Choroid plexus epithelial cell (primary cell): ENCODE results near the gene SLC16A3.

ENCODE experiments used
- DNase-seq: peaks from one replicate; pipeline ENCODE4 v3.0.0-alpha.2; 2010; ENCODE audit warnings: low read depth
- H3K4me3 ChIP-seq: 2 replicates; pipeline ENCODE4 v1.5.1; 2011; ENCODE audit warnings: low read depth, mild to moderate bottlenecking, control low read depth, low read length, moderate library complexity
- CTCF ChIP-seq: conservative IDR thresholded peaks from 2 replicates; pipeline ENCODE4 v1.5.1; 2011; ENCODE audit warnings: low read depth, mild to moderate bottlenecking, control low read depth, inconsistent platforms, low read length, moderate library complexity

The SLC16A3 gene

GRCh38 chr17:82282239-82283207 is 53.7 kb downstream of the SLC16A3 start:
- no peak for TF ChIP-seq CTCF
- no peak overlapping the region for H3K4me3 ChIP-seq
- no peak for DNase-seq

GRCh38 chr17:82283208-82283749 is 54.4 kb downstream of the SLC16A3 start:
- TF ChIP-seq CTCF: no peak
- peak; percentile 76 for DNase-seq
- no peak overlapping the region for H3K4me3 ChIP-seq

GRCh38 chr17:82285141-82285540 is 56.3 kb downstream of the SLC16A3 start:
- peak; percentile 34 for DNase-seq
- no peak for TF ChIP-seq CTCF
- no peak overlapping the region for H3K4me3 ChIP-seq

GRCh38 chr17:82287013-82287867 is 58.4 kb downstream of the SLC16A3 start:
- no peak for TF ChIP-seq CTCF
- no peak overlapping the region for H3K4me3 ChIP-seq
- DNase-seq: no peak

GRCh38 chr17:82287868-82288801 is 59.3 kb downstream of the SLC16A3 start:
- H3K4me3 ChIP-seq: no peak overlapping the region
- peak; percentile 97 for DNase-seq
- no peak for TF ChIP-seq CTCF
